Right atrium auricular region (tissue), 2 donors: ENCODE measurements around the gene TIPARP. TPM values are rescaled to one million over a fixed set of nuclear protein-coding genes. Genes with fewer than 3 reads are reported as not detected.
"Not testable (repeated sequence)": the region's sequence is repeated elsewhere in the genome, so short reads cannot be mapped to it uniquely, and the experiment has no call there.

ENCODE experiments used
- DNase-seq: peaks from one replicate; pipeline ENCODE4 v3.0.0-alpha.2; 2019; ENCODE audit warnings: low spot score
- H3K27ac ChIP-seq, 2 donors: fragments of 200-600 bp; sonication (generic); 1 replicate in 1 of 2; 2 replicates in 1 of 2; pipeline ENCODE4 v1.5.1; 2016 to 2019
- H3K27me3 ChIP-seq, 2 donors: fragments of 200-600 bp; sonication (generic); one replicate each; pipeline versions ENCODE4 v1.5.1 to v1.6.0; 2017 to 2019
- H3K36me3 ChIP-seq: fragments of 200-600 bp; sonication (generic); one replicate; pipeline ENCODE4 v1.5.1; 2016
- H3K4me1 ChIP-seq, 2 donors: fragments of 200-600 bp; sonication (generic); one replicate each; pipeline versions ENCODE4 v1.5.1 to v1.6.0; 2017 to 2019
- H3K4me3 ChIP-seq, 2 donors: fragments of 200-600 bp; sonication (generic); 1 replicate in 1 of 2; 2 replicates in 1 of 2; pipeline ENCODE4 v1.5.1; 2017 to 2019; ENCODE audit warnings: mild to moderate bottlenecking in 1 of 2, moderate library complexity in 1 of 2
- H3K9me3 ChIP-seq, 2 donors: fragments of 200-600 bp; sonication (generic); one replicate each; pipeline ENCODE4 v1.5.1; 2019
- total RNA-seq, 2 donors: library from RNA; depleted of rRNA; stranded (reverse); fragments of >200 nt; gene quantifications; one replicate each; pipeline ENCODE4 v1.1.0, GENCODE V29; 2016
- TF ChIP-seq, protein P1 (sequence below), 2 donors: fragments of 200-600 bp; sonication (generic); IDR thresholded peaks; one replicate each; pipeline ENCODE4 v1.5.1; 2019; ENCODE audit warnings: antibody characterized with exemption in 2 of 2

TIPARP gene
- total RNA-seq, 2 donors from 2014 or later, result 39.9 to 47.2 TPM

DNA sequence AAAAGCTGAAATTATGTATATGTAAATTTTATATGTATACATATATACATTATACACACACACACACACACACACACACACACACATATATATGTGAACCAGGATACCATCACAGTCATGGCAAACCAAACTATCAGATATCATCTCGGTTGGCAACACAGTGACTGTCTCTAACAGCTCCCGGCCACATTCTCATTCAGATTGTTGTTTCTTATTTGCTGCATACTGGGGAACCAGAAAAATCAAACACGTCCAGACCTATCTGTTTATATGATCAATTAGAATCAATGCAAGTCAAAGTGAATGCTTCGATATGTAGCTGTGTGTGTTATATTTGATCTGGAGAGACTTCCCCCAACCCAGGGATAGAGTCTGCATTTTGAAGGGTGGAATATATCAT, 61.1 kb downstream of the TIPARP start:
- H3K4me3 ChIP-seq, result no peak overlapping the region
- no peaks in the 10 kb centered on the region for H3K36me3 ChIP-seq
- no peak for DNase-seq
- TF ChIP-seq, protein P1, sequence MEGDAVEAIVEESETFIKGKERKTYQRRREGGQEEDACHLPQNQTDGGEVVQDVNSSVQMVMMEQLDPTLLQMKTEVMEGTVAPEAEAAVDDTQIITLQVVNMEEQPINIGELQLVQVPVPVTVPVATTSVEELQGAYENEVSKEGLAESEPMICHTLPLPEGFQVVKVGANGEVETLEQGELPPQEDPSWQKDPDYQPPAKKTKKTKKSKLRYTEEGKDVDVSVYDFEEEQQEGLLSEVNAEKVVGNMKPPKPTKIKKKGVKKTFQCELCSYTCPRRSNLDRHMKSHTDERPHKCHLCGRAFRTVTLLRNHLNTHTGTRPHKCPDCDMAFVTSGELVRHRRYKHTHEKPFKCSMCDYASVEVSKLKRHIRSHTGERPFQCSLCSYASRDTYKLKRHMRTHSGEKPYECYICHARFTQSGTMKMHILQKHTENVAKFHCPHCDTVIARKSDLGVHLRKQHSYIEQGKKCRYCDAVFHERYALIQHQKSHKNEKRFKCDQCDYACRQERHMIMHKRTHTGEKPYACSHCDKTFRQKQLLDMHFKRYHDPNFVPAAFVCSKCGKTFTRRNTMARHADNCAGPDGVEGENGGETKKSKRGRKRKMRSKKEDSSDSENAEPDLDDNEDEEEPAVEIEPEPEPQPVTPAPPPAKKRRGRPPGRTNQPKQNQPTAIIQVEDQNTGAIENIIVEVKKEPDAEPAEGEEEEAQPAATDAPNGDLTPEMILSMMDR (IDR thresholded peaks at IDR 0.05), result no peak
- no peak overlapping the region for H3K27ac ChIP-seq
- H3K9me3 ChIP-seq, result no peaks in the 10 kb centered on the region
- no peaks in the 10 kb centered on the region for H3K27me3 ChIP-seq
- peaks cover 0 to 1% of the 10 kb centered on the region in 2 donors for H3K4me1 ChIP-seq

DNA sequence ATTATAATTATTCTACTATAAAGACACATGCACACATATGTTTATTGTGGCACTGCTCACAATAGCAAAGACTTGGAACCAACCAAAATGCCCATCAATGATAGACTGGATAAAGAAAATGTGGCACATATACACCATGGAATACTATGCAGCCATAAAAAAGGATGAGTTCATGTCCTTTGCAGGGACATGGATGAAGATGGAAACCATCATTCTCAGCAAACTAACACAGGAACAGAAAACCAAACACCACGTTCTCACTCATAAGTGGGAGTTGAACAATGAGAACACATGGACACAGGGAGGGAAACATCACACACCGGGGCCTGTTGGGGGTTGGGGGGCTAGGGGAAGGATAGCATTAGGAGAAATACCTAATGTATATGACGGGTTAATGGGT, 62.7 kb downstream of the TIPARP start:
- not testable (repeated sequence) for DNase-seq, H3K4me1 ChIP-seq, H3K27ac ChIP-seq, H3K36me3 ChIP-seq, H3K9me3 ChIP-seq, H3K4me3 ChIP-seq, H3K27me3 ChIP-seq

DNA sequence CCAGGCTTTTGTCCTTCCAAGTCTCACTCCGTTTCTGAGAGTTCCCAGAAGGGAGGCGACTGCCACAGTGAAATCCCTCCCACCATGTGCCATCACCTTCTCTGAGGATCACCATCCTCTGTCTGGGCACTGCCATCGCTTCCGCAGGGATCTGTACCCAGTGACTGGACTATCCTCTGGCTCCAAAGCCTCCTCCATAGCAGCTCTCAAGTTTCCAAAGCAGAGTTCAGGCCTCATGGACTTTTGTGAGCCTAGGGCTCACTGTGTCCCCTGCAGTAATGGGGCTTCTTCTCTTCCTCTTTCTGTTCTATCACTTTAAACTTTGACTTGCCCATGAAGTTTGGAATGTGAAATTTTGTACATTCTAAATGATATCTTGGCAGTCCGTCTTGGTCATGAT, 63.9 kb downstream of the TIPARP start:
- no peaks in the 10 kb centered on the region for H3K27me3 ChIP-seq
- no peaks in the 10 kb centered on the region for H3K36me3 ChIP-seq
- DNase-seq, result no peak
- H3K27ac ChIP-seq, result no peak overlapping the region
- no peaks in the 10 kb centered on the region for H3K4me1 ChIP-seq
- no peak overlapping the region for H3K4me3 ChIP-seq
- no peaks in the 10 kb centered on the region for H3K9me3 ChIP-seq
- TF ChIP-seq, protein P1 (IDR thresholded peaks at IDR 0.05), result no peak

DNA sequence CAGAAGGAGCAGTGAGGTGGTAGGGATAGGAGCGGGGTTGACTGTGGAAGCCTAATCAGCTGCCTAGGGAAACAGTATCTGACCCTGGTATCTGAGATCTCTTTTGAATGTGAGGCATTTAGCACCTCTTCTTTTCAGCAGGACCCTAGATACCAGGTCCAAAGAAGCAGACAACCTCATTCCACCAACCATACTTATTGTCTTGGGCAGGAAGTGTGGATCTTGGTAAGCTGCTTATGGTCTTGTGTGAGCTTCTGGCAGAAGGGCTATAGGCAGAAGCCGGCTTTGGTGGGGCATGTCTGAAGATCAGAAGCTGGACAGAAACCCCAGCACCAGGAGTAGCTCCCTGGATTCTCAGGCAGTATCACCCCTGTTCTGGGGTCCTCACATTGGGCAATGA, 65.6 kb downstream of the TIPARP start:
- Histone ChIP-seq H3K27me3 (no peaks in the 10 kb centered on the region), H3K4me1 (no peaks in the 10 kb centered on the region), H3K27ac (no peak overlapping the region), H3K36me3 (no peaks in the 10 kb centered on the region), H3K4me3 (no peak overlapping the region), H3K9me3 (no peaks in the 10 kb centered on the region)
- TF ChIP-seq, protein P1 (IDR thresholded peaks at IDR 0.05), result no peak
- DNase-seq, result no peak

DNA sequence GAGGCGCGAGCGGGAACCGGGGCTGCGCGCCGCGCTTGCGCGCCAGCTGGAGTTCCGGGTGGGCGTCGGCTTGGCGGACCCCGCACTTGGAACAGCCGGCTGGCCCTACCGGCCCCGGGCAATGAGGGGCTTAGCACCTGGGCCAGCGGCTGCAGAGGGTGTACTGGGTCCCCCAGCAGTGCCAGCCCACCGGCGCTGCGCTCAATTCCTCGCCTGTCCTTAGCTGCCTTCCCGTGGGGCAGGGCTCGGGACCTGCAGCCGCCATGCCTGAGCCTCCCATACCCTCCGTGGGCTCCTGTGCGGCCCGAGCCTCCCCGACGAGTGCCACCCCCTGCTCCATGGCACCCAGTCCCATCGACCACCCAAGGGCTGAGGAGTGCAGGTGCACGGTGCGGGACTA, 66.2 kb downstream of the TIPARP start:
- not testable (repeated sequence) for H3K27ac ChIP-seq, H3K27me3 ChIP-seq, DNase-seq, H3K4me3 ChIP-seq, H3K36me3 ChIP-seq, H3K4me1 ChIP-seq, H3K9me3 ChIP-seq

DNA sequence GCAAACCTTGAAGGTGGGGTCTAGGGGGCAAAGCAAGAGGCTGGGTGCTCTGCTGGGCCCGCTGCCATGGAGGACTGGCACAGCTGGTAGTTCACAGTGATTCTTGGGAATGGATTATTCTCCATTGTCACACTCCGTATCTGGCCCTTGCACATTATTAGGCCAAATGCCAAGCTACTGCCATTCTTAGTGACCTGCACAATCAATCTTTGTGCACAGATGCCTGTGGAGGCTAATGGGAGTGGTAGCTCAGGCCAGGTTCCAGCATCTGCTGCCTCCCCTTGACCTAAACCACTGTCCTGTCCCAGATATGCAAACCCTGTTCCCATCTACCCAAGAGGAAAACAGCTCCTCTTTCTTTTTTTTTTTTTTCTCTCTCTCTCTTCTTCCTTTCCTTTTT, 67.5 kb downstream of the TIPARP start:
- Histone ChIP-seq H3K9me3 (peaks cover 0 to under 1% of the 10 kb centered on the region in 2 donors), H3K4me1 (no peaks in the 10 kb centered on the region), H3K27ac (no peak overlapping the region), H3K27me3 (no peaks in the 10 kb centered on the region), H3K4me3 (no peak overlapping the region), H3K36me3 (no peaks in the 10 kb centered on the region)
- TF ChIP-seq, protein P1 (IDR thresholded peaks at IDR 0.05), result no peak
- no peak for DNase-seq

DNA sequence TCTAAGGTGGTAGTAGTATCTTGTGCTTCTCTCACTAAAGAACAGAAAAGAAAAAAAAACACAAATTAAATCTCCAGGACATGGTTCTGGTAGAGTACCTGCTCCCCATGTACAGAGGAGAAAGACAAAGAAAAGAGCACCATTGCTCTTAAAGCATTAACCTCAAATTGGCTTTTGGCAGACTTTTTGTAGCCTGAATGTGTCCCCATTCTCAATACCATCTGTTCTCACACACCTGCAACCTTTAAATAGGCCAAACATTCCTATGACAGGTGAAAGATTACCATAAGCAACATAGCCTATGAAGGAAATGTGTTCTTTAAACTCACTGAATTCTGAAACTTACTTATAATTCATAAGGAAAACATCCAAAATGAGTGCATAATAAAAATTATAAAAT, 68.0 kb downstream of the TIPARP start:
- Histone ChIP-seq H3K36me3 (no peaks in the 10 kb centered on the region), H3K9me3 (peaks cover 0 to 5% of the 10 kb centered on the region in 2 donors), H3K4me1 (no peaks in the 10 kb centered on the region), H3K4me3 (no peak overlapping the region), H3K27me3 (no peaks in the 10 kb centered on the region), H3K27ac (no peak overlapping the region)
- no peak for DNase-seq
- TF ChIP-seq, protein P1 (IDR thresholded peaks at IDR 0.05), result no peak
